Mucosa of descending colon (tissue), 3 donors: Measurements from ENCODE around the gene FPGS. TPM values are rescaled to one million over a fixed set of nuclear protein-coding genes. Genes with fewer than 3 reads are reported as not detected.
A peak's percentile ranks its signal among the peaks of the same experiment; 100 is the strongest.

Source experiments
- ATAC-seq: fragments of 200-7000 bp; cut with Tn5 transposase; one replicate; pipeline ENCODE4 v1.9.1; 2020; ENCODE audit warnings: mild to moderate bottlenecking, moderate library complexity
- DNase-seq, 3 donors: peaks; one replicate each; pipeline ENCODE4 v3.0.0-alpha.2; 2020
- H3K36me3 ChIP-seq: fragments of 200-600 bp; one replicate; pipeline ENCODE4 v1.8.0; 2021; ENCODE audit warnings: low read depth, mild to moderate bottlenecking
- H3K4me1 ChIP-seq: fragments of 200-600 bp; one replicate; pipeline ENCODE4 v1.8.0; 2021; ENCODE audit warnings: low read depth, mild to moderate bottlenecking
- H3K4me3 ChIP-seq: fragments of 200-600 bp; one replicate; pipeline ENCODE4 v1.8.0; 2021; ENCODE audit warnings: mild to moderate bottlenecking
- H3K9me3 ChIP-seq: fragments of 200-600 bp; one replicate; pipeline ENCODE4 v1.8.0; 2021; ENCODE audit warnings: mild to moderate bottlenecking
- intact Hi-C, 2 donors: fragments of 100-400 bp; cut with DNase I in 1 of 2; cut with micrococcal nuclease in 1 of 2; formaldehyde crosslinking; loops; one replicate each; pipeline versions ENCODE4 v1.11.0 to v1.11.1; 2022; cut with DNase I, micrococcal nuclease
- total RNA-seq, 3 donors: library from RNA; stranded (reverse); fragmentation: NEBNext Ultra II Directional in 2 of 3; extraction: Animal tissue kit (Norgen Biotek cat#: 25700) in 2 of 3; gene quantifications; one replicate each; pipeline versions ENCODE4 v1.2.1 to v1.2.4, GENCODE V29; 2021 to 2023
- TF ChIP-seq, protein P1 (sequence below): fragments of 200-600 bp; IDR thresholded peaks from one replicate; pipeline ENCODE4 v1.8.0; 2022; ENCODE audit warnings: antibody characterized with exemption, mild to moderate bottlenecking
- donor health status: DM: no; HTN: no; CAD: no; lungs with moderate emphysema.
- donor health status: DM: no; HTN: no; CAD: no.
- donor health status: DM: no; HTN: yes; CAD: no.

FPGS gene
- total RNA-seq, 3 donors from 2014 or later: 41.0 to 46.5 (median 41.3) TPM

GRCh38 chr9:127772603-127773002, 30.1 kb upstream of the FPGS start:
- Histone ChIP-seq H3K4me3 (no peak overlapping the region), H3K36me3 (no peaks in the 10 kb centered on the region), H3K9me3 (no peaks in the 10 kb centered on the region), H3K4me1 (peaks cover 14% of the 10 kb centered on the region)
- intact Hi-C loops: no loop called here
- DNase-seq: no peak
- TF ChIP-seq, protein P1, sequence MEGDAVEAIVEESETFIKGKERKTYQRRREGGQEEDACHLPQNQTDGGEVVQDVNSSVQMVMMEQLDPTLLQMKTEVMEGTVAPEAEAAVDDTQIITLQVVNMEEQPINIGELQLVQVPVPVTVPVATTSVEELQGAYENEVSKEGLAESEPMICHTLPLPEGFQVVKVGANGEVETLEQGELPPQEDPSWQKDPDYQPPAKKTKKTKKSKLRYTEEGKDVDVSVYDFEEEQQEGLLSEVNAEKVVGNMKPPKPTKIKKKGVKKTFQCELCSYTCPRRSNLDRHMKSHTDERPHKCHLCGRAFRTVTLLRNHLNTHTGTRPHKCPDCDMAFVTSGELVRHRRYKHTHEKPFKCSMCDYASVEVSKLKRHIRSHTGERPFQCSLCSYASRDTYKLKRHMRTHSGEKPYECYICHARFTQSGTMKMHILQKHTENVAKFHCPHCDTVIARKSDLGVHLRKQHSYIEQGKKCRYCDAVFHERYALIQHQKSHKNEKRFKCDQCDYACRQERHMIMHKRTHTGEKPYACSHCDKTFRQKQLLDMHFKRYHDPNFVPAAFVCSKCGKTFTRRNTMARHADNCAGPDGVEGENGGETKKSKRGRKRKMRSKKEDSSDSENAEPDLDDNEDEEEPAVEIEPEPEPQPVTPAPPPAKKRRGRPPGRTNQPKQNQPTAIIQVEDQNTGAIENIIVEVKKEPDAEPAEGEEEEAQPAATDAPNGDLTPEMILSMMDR: no peak
- ATAC-seq: no peak

- no peak for ATAC-seq
- intact Hi-C loops: no loop called here
- DNase-seq: no peak
- peaks cover 14% of the 10 kb centered on the region for H3K4me1 ChIP-seq
- H3K4me3 ChIP-seq: no peak overlapping the region
- H3K36me3 ChIP-seq: no peaks in the 10 kb centered on the region
- H3K9me3 ChIP-seq: no peaks in the 10 kb centered on the region
- TF ChIP-seq, protein P1: no peak
Observed at GRCh38 chr9:127773272-127773671, 29.4 kb upstream of the FPGS start.

GRCh38 chr9:127773981-127774380, 28.7 kb upstream of the FPGS start:
- ATAC-seq (no peak), DNase-seq (peak in 1 of 3 donors; percentile 51)
- H3K4me1 ChIP-seq: peaks cover 14% of the 10 kb centered on the region
- no peak overlapping the region for H3K4me3 ChIP-seq
- H3K9me3 ChIP-seq: no peaks in the 10 kb centered on the region
- intact Hi-C loops: no loop called here
- TF ChIP-seq, protein P1: no peak
- H3K36me3 ChIP-seq: no peaks in the 10 kb centered on the region

DNA sequence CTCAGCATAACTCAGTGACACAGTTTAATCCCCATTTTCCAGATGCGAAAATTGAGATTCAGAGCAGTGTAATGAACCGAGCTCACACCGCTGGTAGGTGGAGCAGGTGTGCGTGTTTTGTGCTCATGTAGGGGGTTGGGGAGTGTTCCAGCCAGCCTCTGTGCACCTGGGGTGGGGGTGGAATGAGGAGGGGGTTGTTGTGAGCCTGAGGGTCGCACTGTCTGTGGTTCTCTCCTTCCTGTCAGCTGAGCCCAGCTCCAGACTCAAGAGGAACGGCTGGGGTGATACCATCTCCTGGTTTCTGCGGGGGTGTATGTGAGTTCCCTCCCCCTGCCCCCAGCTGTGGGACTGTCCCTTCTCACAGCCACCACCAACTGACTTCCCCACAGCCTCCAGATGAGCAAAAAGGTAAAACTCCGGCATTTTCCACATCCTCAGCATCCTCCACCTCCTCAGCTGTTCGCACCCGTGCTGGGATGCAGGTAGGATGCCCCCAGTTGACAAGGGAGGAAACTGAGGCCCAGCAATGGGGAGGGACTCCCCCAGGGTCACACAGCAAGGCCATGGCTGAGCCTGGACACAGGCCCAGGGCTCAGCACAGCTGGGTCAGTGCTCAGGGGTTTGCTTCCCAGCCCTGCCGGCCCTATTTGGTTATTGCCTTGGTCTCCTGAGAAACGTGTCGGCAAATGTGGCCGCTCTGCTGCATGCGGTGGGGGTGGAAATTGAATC, 26.3 kb upstream of the FPGS start:
- Histone ChIP-seq H3K36me3 (no peaks in the 10 kb centered on the region), H3K4me3 (no peak overlapping the region), H3K4me1 (peaks cover 7% of the 10 kb centered on the region), H3K9me3 (no peaks in the 10 kb centered on the region)
- ATAC-seq: peak; percentile 59
- DNase-seq: peak; percentile 64 to 81 (median 64)
- TF ChIP-seq, protein P1: no peak
- intact Hi-C loops: no loop called here

DNA sequence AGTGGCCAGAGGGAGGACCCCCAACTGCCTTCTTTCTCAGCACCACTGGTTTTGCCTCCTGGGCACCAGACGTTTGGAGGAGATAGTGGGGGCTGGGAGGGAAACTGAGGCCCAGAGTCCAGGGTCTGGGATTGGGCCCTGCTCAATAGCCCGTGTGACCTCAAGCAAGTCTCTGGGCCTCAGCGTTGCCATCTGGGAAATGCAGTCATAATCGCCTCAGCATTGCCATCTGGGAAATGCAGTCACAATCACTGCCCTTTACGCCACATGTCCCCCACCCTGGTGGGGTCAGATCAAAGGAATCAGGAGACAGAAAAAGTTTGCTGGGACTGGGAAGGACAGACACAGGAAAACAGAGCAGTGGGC, 25.8 kb upstream of the FPGS start:
- TF ChIP-seq, protein P1: no peak
- ATAC-seq: no peak
- Histone ChIP-seq H3K9me3 (no peaks in the 10 kb centered on the region), H3K4me1 (peaks cover 2% of the 10 kb centered on the region), H3K4me3 (no peak overlapping the region), H3K36me3 (no peaks in the 10 kb centered on the region)
- no peak for DNase-seq
- intact Hi-C loops: no loop called here
